ENCODE measurements around the gene CHST8. TPM values are rescaled to one million over a fixed set of nuclear protein-coding genes. Genes with fewer than 3 reads are reported as not detected.

Gene CHST8
- total RNA-seq, 2 donors from 2014 or later: 0.43 TPM; not detected in 1

DNA sequence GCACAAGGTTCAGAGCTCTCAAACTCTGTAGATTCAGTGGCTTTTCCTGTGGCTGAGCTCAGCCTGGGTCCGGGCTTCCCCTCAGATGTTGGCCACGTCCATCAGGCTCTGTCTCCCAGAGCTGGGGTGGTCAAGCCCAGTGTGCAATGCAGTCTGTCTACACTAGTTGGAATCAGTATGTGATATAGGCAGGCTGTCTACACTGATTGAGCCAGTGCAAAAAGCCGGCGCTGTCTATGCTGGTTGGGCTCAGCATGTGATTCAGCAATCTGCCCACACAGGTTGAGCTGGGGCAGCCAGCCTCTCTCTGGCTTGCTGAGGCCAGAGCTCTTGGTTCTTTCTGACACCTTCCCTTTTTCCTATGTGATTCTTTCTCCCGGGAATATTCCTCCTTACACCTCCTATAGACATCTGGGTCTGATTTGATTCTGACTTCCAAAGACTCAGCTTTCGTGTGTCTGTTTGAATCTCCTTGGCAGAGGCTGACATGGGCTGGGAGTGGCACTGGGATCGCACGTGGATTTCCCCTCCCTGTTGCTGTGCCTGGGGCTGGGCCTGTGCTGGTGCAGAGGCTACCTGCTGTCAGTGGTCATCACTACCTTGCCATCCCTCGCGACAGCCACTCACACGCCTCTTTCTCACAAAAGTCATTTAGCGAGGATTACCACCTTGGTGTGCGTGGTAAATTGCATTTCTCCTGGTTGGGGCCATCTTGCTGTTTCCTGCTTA is 9.3 kb downstream of the CHST8 start:
- H3K27me3 ChIP-seq: no peaks in the 10 kb centered on the region
- no peaks in the 10 kb centered on the region for H3K36me3 ChIP-seq
- no peaks in the 10 kb centered on the region for H3K4me1 ChIP-seq
- TF ChIP-seq, protein P1, sequence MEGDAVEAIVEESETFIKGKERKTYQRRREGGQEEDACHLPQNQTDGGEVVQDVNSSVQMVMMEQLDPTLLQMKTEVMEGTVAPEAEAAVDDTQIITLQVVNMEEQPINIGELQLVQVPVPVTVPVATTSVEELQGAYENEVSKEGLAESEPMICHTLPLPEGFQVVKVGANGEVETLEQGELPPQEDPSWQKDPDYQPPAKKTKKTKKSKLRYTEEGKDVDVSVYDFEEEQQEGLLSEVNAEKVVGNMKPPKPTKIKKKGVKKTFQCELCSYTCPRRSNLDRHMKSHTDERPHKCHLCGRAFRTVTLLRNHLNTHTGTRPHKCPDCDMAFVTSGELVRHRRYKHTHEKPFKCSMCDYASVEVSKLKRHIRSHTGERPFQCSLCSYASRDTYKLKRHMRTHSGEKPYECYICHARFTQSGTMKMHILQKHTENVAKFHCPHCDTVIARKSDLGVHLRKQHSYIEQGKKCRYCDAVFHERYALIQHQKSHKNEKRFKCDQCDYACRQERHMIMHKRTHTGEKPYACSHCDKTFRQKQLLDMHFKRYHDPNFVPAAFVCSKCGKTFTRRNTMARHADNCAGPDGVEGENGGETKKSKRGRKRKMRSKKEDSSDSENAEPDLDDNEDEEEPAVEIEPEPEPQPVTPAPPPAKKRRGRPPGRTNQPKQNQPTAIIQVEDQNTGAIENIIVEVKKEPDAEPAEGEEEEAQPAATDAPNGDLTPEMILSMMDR (IDR thresholded peaks at IDR 0.05): no peak
- H3K4me3 ChIP-seq: no peak overlapping the region
- DNase-seq (ENCODE audit: low spot score): no peak
- no peak overlapping the region for H3K27ac ChIP-seq
- no peaks in the 10 kb centered on the region for H3K9me3 ChIP-seq

DNA sequence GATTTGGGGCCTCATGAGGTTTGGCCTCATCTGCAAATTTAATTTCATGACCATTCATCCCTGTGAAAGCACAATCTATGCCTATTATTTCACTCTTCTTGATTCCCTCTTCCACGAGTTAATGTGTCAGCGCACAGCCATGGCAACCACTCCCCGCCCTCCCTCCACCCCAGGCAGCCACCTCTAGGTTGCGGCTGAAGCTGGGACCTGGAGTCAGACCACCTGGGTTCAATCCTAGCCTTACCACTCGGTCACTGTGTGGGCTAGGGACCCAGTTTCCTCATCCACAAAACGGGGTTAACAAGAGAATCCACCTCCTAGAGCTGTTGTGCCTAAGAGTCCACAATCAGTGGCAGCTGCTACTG is 9.8 kb downstream of the CHST8 start:
- Histone ChIP-seq H3K27ac (no peak overlapping the region), H3K36me3 (no peaks in the 10 kb centered on the region), H3K4me1 (no peaks in the 10 kb centered on the region), H3K27me3 (no peaks in the 10 kb centered on the region), H3K9me3 (no peaks in the 10 kb centered on the region), H3K4me3 (no peak overlapping the region)
- no peak for DNase-seq (ENCODE audit: low spot score)
- TF ChIP-seq, protein P1 (IDR thresholded peaks at IDR 0.05): no peak

DNA sequence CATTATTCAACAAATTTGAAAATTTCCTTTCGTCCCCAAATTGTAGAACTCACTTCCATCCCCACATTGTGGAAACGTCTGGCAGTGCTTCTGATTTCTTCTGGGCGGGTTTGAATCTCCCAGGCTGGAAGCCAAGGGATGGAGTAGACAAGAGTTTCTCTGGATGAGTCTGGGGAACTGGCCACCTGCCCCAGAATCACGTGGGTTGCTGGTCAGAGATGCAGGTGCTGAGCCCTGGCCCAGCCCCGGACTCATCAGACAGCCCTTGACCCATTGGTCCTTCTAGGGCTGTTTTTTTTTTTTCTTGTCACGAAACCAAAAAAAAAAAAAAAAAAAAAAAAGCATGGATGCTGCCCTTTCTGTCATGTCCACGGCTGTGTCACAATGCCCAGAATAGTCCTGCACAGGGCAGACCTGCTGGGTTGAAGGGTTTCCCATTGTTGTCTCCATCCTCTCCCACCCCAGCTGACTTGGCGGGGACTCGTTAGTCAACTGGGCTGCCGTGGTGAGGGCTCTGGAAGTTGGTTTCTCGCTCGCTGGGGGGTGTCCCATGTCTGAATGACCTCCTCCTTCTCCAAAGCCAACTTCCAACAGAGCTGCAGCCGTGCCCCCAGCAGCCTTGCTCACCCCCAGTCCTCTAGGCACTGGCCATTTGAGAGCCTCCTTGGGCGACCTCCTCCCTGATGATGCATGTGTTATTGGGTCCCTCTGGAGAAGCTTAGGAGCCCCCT is 12.8 kb downstream of the CHST8 start:
- no peak overlapping the region for H3K27ac ChIP-seq
- no peaks in the 10 kb centered on the region for H3K27me3 ChIP-seq
- H3K36me3 ChIP-seq: no peaks in the 10 kb centered on the region
- H3K4me3 ChIP-seq: no peak overlapping the region
- DNase-seq (ENCODE audit: low spot score): no peak
- no peaks in the 10 kb centered on the region for H3K4me1 ChIP-seq
- TF ChIP-seq, protein P1 (IDR thresholded peaks at IDR 0.05): no peak
- no peaks in the 10 kb centered on the region for H3K9me3 ChIP-seq

DNA sequence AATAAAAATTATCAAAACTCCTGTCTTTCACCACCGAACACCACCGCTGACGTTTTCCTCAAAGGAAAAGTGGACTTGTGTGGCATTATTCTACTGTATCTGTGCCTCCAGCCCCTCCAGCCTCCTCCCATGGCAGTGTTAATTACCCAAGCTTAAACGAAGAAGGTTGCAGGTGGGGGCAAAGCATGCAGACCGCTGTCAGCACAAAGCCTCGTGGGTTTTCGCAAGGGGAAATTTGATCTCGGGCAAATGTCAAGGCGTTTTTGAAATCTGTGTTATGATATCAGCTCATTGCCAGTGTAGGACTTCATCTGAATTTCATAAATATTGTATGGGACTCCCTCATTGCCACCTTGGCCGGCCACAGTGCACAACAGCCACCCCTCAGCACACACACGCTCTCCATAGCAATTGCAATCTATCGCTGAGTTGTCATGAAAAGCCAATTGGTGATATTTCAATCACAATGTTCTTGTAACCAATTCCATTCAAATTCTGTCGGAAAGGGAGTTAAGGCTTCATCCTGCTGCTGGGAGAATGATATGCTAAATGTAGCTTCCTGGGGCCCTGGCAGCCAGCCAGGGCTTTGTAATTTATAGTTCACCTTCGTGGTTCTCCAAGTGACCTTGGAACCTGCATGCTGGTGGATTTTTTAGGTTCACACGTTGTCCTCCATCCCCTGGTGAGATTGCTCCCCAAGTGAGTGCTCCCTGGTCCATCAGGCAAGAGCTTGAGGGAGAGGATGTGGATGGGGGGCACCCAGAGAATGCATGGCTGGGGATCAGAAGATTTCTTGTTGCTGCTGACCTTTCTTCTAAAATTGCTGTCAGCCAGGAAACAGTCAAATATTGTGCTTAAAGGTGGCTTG is 16.6 kb downstream of the CHST8 start:
- no peak for DNase-seq (ENCODE audit: low spot score)
- no peak overlapping the region for H3K27ac ChIP-seq
- no peaks in the 10 kb centered on the region for H3K36me3 ChIP-seq
- no peaks in the 10 kb centered on the region for H3K4me1 ChIP-seq
- TF ChIP-seq, protein P1 (IDR thresholded peaks at IDR 0.05): no peak
- no peaks in the 10 kb centered on the region for H3K9me3 ChIP-seq
- no peak overlapping the region for H3K4me3 ChIP-seq
- no peaks in the 10 kb centered on the region for H3K27me3 ChIP-seq

DNA sequence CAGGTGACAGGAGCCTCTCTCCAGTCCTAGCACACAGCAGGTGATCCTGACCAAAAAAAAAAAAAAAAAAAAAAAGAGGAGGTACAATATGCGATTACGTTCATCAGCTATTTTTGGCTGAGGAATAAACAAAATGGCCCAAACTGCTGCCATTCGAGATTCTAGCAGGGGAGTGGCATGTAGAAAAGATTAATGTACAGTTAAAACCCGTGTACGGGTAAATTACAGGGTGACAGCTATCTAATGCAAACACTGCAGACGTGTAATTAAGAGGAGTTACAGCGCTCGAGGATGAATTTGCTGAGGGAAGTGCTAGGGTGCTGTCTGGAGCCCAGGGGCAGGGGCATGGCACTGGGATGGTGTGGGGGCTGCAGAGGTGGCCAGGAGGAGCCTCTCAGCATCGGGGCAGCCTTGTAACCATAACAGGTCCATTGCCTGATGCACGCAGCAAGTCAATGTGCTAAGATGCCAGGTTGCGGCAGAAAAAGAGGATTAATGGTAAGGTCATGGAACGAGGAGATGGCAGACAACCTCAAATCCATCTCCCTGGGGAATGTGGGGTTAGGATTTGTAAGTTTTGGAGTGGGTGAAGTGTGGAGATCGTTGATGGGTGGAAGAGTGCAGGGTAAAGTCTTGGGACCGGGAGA is 17.4 kb downstream of the CHST8 start:
- no peaks in the 10 kb centered on the region for H3K27me3 ChIP-seq

More for the DNA sequence above, 17.4 kb downstream of the CHST8 start:
- no peak for DNase-seq (ENCODE audit: low spot score)
- Histone ChIP-seq H3K4me1 (no peaks in the 10 kb centered on the region), H3K36me3 (no peaks in the 10 kb centered on the region), H3K4me3 (no peak overlapping the region), H3K9me3 (no peaks in the 10 kb centered on the region), H3K27ac (no peak overlapping the region)
- TF ChIP-seq, protein P1 (IDR thresholded peaks at IDR 0.05): no peak
